G401 (cell line): ENCODE results near the gene ZNF35. TPM values are rescaled to one million over a fixed set of nuclear protein-coding genes. Genes with fewer than 3 reads are reported as not detected.

Source experiments
- DNase-seq: peaks from one replicate; pipeline ENCODE4 v3.0.0-alpha.2; 2015; ENCODE audit warnings: low spot score
- in situ Hi-C: cut with HindIII; loops from 2 replicates; pipeline ENCODE4 v1.10.0; 2016; ENCODE audit warnings: low sequenced_read_pairs, mixed read lengths
- total RNA-seq: library from RNA; depleted of rRNA; stranded (reverse); fragments of >200 nt; shearing (Covaris generic); gene quantifications from 2 replicates; pipeline ENCODE4 v1.2.3, GENCODE V29; 2014; rRNA removed

Gene ZNF35
- total RNA-seq, 1 experiment from 2014 or later = 13.0 TPM

DNA sequence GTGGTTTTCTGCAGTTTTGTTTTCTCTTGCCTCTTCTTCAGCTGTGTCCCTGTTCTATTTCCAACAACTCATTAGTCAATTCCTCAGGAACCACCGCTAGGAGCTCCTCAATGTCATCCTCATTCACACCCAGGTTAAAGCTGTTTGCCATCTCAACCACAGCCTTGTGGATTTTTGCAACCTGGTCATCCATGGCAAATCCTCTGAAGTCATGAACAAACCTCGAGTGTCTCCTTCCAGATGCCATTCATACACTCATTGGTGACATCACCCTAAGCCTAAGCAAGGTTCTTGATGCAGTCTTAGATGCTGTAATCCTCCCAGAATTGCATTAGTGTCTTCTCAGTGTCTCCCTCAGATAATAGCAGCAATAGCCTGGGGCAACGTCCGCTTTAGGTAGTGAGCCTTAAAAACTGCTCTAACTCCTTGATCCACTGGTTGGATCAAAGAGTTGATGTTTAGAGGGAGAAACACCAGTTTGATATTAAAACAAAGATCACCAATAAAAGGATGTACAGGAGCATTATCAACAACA lies 32.5 kb downstream of the ZNF35 start:
- in situ Hi-C loops = no loop called here

GRCh38 chr3:44682182-44682896 lies 33.8 kb downstream of the ZNF35 start:
- DNase-seq = no peak
- in situ Hi-C loops = no loop called here

More for the DNA sequence above, 32.5 kb downstream of the ZNF35 start:
- DNase-seq = no peak

- in situ Hi-C loops = no loop called here
- DNase-seq = peak; percentile 91
Observed at GRCh38 chr3:44685128-44685800, 36.7 kb downstream of the ZNF35 start.

DNA sequence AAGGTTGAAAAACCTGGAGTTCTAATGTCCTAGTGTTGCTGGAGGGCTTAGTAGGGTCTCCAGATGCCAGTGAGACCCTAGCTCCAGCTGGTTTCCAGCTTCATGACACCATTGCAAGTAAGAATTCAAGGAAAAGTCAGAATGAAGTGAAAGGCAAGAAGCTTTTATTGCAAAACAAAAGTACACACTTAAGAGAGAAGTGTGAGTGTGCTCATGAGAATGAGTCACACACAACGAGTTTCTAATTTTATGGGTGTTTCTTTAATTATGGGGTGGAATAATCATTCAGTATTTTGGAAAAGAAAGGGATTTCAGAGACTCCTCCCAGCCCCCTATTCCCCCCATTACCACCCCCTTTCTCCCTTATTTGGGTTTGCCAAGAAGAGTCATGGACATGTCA lies 39.4 kb downstream of the ZNF35 start:
- DNase-seq = no peak
- in situ Hi-C loops = no loop called here

Other genes starting within 250 kb of the ZNF35 start
- 6.9 and 7.4 TPM in 2 replicates for gene ZNF445, start 171.1 kb upstream of the ZNF35 start, total RNA-seq
- gene ZKSCAN7, start 93.5 kb upstream of the ZNF35 start, total RNA-seq = 3.2 and 6.8 TPM in 2 replicates
- 1.1 and 6.3 TPM in 2 replicates for gene ZNF660, start 63.8 kb upstream of the ZNF35 start, total RNA-seq
- gene ZNF197, start 23.7 kb upstream of the ZNF35 start, total RNA-seq = 10.2 and 14.3 TPM in 2 replicates
- gene ZNF502, start 63.9 kb downstream of the ZNF35 start, total RNA-seq = 0.41 and 1.4 TPM in 2 replicates
- gene ZNF501, start 80.9 kb downstream of the ZNF35 start, total RNA-seq = 0.03 TPM in 1 of 2 replicates, not detected in the other
- gene KIAA1143, start 112.9 kb downstream of the ZNF35 start, total RNA-seq = 14.5 and 26.8 TPM in 2 replicates
- 13.5 and 16.0 TPM in 2 replicates for gene KIF15, start 113.1 kb downstream of the ZNF35 start, total RNA-seq
- gene TMEM42, start 213.2 kb downstream of the ZNF35 start, total RNA-seq = 21.3 and 40.7 TPM in 2 replicates
- gene TGM4, start 225.9 kb downstream of the ZNF35 start, total RNA-seq = not detected in 2 replicates